ENCODE data around the gene PIEZO2.

PIEZO2 gene

DNA sequence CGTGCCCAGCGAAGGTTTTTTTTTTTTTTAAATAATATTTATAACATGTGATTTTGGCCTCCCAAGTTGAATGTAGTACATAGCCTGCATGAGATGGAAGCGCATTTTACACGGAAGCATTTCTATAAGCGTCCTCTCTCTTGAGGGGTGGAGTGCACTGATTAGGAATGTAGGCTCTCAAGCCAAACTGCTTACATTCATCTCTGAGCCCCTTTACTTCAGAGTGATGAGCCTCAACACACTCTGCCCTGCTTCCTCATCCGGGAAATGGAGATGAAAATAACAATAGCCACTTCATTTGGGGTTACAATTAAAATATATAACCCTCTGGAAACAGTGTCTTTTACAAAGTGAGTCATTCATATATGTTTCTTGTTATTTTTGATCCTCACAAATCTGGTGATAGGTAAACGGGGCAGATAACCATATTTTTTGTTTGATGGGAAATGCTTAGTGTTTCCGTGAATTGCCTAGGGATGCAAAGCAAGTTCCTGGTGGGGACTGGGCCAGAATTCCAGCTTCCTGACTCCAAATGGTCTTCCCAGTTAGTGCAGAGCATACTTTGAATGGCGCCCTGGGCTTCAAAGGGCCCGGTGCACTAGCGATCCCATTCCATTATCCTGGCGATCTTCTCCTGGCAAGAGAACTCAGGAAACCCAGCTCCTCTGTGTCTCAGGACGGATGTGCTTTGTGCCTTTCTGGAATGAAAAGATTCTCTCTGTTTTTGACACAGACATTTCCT lies 124.3 kb downstream of the PIEZO2 start:
- DNase-seq = no peak

GRCh38 chr18:11021477-11021876 lies 127.9 kb downstream of the PIEZO2 start:
- no peak for DNase-seq

DNA sequence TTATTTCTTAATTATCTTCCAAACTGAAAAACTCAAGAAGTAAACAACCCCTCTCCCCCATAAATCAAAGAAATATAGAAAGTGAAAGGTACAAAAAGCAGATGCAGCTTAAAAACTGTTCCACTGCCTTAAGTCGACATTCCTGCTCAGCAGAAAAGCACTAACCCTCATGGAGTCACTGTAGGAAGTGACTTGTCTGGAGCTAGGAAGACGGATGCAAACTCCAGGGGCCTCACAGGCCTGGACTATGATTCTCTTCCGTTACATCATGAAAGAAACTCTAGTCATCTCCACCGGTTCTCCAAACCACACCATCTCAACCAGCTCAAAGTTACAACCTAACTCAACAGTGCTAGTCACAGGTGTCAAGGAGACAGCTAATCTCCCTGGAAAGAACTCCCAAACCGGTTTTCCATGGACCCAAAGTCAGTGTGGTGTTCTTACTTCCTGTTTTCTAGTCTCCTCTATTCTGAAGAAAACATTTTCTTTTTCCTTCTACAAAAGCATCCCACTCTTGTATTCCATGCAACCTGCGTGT lies 128.4 kb downstream of the PIEZO2 start:
- DNase-seq = no peak

DNA sequence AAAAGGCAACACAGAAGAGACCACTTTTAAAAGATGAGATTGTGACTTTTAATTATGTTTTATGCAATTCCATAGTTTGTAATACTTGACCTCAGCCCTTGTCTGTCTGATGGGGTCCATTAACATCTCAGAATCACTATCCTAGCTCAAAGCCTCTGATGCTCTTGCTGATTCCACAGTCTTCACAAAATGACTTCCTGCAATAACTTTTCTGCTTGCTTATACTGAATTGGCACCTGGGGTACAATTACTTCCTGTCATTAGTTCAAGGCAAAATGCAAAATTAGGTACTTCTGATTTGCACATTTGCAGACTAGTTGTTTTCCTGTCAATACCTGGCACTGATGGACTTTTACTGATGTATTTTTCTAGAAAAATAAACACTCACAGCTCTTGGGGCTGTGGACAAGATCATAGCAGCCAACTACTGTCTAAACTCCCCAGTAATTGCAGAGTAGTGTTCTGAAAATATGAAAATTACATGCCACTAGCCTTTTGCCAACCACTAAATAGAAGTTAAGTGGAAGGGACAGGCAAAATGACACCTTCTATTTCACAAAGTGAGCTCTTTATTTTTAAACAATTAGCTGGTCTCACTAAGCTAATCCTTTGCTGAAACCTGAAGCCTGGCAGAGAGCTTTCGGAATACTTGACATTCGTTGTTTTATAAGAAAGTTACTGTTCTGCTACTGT lies 129.1 kb downstream of the PIEZO2 start:
- DNase-seq = no peak

- DNase-seq = no peak
These were observed 129.9 kb downstream of the PIEZO2 start for GRCh38 chr18:11019295-11020105.

GRCh38 chr18:11009869-11010268 lies 139.5 kb downstream of the PIEZO2 start:
- DNase-seq = no peak

GRCh38 chr18:11009147-11009546 lies 140.2 kb downstream of the PIEZO2 start:
- DNase-seq = no peak

- no peak for DNase-seq
These were observed 140.9 kb downstream of the PIEZO2 start for GRCh38 chr18:11008505-11008904.

DNA sequence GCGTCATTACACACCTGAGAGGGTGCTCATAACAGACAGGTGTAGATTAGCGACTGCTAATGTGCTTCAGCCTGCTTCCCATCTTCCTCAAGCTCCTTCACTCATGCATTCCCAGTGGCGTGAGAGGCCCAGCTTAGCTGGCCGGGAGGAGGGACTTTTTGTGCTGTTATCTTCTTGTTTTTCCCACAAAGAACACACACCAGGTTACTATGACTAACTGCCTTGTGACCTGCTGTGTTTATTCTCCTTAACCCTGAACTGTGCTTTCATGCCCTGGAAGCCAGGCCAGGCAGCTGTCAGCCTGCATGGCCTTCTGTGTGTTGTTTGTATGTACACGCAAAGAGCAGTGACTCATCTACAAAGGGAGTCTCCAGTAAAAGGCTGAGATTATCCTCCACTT lies 143.8 kb downstream of the PIEZO2 start:
- no peak for DNase-seq

- DNase-seq = no peak
These were observed 144.4 kb downstream of the PIEZO2 start for GRCh38 chr18:11004951-11005350.

- no peak for DNase-seq
These were observed 145.1 kb downstream of the PIEZO2 start for GRCh38 chr18:11004294-11004693.

GRCh38 chr18:11002796-11003195 lies 146.6 kb downstream of the PIEZO2 start:
- no peak for DNase-seq

DNA sequence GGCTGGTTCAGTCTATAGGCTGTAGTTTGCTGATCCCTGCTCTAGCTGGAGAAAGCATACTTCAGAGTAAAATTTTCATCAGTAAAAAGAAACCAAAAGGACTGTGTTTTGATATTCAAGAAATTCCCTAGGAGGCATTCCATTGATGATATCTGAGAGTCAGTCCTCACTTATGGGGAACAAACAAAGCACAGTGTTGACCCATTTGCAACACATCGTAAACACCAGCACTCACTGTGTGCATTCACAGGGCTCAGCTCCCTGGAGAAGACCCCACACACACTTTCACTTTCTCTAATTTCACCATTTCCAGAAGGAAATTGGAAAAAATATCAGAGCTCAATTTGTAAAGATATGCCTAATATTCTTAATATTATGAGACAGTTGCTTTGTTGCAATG lies 147.1 kb downstream of the PIEZO2 start:
- DNase-seq = no peak

- DNase-seq = no peak
These were observed 149.3 kb downstream of the PIEZO2 start for GRCh38 chr18:11000071-11000470.

DNA sequence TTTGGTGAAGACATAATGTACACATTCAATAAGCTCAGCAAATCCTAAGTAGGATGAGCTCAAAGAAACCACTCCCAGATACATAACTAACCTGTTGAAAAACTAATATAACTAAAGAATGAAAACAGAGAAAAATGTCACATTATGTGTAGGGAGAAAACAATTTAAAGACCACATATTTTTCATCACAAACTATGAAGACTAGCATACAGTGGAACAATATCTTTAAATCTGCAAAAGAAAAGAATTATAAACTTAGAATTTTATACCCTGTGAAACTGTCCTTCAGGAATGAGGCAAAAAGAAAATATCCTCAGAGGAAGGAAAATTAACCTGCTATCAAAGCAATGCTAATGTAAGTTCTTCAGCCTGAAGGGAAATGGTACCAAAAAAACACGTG lies 151.5 kb downstream of the PIEZO2 start:
- no peak for DNase-seq

DNA sequence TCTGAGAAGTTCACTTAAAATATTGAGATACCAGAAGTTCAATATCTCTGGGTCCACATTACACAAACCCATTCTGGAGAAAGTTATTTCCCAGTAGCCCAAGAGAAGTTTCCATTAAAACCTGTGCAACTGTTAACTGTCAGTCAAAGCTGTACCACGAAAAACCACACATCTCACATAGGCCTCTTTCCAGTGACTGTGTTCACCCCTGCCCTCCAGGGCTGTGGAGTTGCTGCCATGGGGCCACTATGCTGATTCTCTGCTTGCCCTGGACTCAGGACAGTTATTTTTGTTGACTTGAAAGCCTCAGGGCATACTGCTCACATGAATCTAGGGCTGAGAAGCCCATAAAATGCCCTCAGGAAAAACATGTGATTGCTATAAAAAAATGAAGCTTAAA lies 153.8 kb downstream of the PIEZO2 start:
- no peak for DNase-seq

DNA sequence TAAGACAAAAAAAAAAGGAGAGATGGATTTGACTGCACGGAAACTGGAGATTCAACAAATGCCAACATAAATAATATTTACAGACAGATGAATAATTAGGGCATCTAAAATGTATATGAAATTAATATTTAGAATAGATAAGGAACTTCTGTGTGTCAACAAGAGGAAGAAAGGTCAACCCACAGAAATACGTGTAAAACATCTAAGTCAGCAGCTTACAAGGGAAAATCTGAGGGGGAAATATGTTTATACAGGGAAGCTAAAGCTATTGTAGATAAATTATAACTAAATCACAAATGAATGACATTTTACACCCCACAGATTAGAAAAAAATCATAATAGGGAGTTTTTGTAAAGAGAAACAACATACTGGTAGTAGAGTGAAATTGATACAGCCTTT lies 159.9 kb downstream of the PIEZO2 start:
- no peak for DNase-seq

DNA sequence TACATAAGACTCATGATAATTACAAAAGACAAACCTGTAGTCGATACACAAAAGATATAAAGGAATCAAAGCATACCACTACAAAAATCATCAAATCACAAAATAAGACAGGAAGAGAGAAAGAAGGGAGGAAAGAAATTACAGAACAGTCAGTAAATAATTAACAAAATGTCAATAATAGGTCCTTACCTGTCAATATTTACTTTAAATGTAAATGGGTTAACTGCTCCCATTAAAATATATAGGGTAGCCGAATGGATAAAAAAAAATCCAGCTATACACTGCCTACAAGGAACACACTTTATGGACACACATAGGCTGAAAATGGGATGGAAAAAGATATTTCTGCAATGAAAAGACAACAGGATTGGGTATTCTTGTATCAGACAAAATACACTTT lies 163.7 kb downstream of the PIEZO2 start:
- DNase-seq = no peak

DNA sequence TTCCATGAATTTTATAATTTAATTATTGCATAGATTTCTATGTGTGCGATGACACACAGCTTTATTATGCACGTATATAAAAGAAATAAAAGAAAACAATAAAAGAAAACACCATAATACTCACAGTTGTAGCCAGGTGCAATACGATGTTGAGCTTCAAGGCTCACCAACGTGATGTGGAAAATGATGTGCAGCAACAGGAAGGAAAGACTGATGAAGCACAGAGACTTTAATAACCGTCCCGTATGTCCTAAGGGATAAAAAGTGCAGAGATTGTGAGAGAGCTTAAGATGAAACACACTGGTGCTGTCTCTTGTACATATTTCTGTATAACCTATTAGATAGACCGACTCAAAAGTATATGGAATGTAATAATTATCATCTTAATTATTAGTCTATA lies 170.0 kb downstream of the PIEZO2 start:
- no peak for DNase-seq

DNA sequence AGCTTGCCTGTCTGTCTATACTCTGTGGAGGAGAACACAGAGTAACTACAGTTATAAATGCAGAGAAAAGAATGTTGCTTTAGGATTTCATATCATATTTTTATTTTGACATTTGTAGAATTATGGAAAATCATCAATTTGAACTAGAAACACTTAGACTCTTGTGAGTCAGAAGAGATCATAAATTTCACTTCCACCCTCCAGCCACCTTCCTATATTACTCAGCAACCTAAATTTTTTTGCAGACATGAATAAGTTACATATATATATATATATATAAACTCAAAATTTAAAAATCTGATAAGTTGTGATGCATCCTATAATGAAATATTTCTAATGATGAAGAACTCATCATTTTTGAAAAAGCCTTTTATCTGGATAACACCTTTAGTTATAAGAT lies 172.3 kb downstream of the PIEZO2 start:
- no peak for DNase-seq

DNA sequence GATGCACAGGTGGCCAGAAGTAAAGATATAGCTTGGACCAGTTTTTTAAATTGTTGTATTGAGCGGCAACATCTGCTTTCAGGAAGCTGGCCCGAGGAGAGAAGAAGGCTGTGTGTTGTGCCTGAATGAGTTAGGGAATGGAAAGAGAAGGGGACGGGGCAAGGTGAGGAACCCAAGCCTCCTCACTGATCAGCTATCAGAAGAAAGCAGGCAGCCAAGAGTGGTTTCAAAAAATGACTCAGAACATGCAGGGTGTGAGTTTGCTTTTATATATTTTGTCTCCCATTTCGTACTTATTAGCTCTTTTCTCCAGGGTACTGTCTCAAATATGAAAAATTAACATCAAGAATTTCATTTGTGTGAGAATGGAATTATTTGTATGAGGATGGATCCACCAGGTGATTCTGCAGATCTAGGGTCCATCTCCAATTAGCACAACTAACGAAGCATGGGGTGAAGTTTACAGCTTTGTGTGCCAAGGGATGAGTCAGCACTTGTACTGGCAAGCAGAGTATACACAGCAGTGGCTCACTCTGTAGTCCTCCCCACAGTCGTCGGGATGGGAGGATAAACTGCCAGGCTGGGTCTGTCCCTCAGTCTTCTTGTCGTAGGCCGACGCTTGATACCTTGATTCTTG lies 175.7 kb downstream of the PIEZO2 start:
- DNase-seq = no peak

- DNase-seq = no peak
These were observed 177.7 kb downstream of the PIEZO2 start for GRCh38 chr18:10971717-10972116.

GRCh38 chr18:10965119-10965518 lies 184.2 kb downstream of the PIEZO2 start:
- DNase-seq = no peak

Data from CD4-positive, alpha-beta T cell treated with Interleukin-17A for 1 hour (primary cell).